ENCODE results near the gene KCNA3.
A peak's percentile ranks its signal among the peaks of the same experiment; 100 is the strongest.

KCNA3 gene

DNA sequence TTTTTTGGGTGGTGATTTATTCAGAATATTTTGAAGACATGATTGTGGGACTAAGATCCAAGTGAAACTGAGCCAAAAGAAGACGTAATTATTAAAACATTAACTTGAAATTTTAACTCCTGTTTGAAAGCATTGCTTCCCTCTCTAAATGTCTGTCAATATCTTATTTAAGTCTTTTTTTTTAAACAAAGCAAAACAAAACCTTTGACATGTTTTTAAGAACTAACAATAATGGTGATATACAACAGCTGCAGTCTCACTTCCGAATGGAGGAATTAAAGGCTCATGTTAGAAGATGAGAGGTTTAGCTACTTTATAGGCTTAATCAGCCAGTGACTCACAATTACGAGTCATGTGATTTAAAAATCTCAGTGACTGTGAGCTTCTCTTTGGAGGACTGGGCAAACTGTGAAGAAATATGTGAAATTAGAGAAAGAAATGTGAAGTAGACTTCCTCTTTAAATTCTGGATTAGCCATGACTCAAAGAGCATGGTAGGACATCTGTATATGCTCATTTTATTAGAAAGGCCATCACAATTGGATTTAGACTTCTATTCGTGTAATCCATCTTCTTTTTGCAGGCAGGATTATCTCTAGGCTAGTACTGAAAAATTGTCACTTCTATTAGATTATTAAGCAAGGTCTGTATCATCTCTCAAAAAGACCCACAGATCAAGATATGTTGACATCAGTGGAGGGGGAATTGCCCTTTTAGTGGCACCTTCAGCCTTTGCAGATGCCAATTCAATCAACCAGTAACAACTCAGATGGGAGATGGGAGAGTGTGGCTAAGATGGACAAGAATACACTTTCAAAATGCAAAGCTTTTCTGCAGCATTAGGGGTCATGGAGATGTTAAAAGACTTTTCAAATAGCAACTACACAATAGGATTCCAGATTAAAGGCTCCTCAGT, 28.7 kb downstream of the KCNA3 start:
- Histone ChIP-seq H3K4me3 (no peak overlapping the region), H3K27ac (peak overlapping the region in 5 of 21 experiments; percentile 10 to 84 (median 69))

DNA sequence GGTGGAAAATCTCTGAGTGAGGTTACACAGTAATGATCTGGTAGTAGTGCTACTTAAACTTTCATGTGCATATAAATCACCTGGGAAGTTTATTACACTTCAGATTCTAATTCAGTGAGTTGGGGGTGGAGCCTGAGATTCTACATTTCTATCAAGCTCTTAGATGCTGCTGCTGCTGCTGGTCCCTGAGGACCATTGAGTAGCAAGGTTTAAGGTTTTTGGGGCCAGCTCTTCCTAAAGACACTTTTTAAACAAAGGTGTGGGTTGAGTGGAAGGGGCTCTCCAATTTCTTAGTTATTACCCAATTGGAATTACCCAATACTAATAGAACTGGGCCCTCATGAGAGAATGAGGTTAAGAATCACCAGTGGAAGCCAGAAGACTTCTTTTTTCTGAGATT, 29.5 kb downstream of the KCNA3 start:
- Histone ChIP-seq H3K27ac (peak overlapping the region in 5 of 21 experiments; percentile 10 to 84 (median 41)), H3K4me3 (no peak overlapping the region)

- no peak overlapping the region for H3K4me3 ChIP-seq
- H3K27ac ChIP-seq, result peak overlapping the region in 5 of 21 experiments; percentile 2 to 80 (median 24)
Observed at GRCh38 chr1:110643879-110644472, 30.8 kb downstream of the KCNA3 start.

DNA sequence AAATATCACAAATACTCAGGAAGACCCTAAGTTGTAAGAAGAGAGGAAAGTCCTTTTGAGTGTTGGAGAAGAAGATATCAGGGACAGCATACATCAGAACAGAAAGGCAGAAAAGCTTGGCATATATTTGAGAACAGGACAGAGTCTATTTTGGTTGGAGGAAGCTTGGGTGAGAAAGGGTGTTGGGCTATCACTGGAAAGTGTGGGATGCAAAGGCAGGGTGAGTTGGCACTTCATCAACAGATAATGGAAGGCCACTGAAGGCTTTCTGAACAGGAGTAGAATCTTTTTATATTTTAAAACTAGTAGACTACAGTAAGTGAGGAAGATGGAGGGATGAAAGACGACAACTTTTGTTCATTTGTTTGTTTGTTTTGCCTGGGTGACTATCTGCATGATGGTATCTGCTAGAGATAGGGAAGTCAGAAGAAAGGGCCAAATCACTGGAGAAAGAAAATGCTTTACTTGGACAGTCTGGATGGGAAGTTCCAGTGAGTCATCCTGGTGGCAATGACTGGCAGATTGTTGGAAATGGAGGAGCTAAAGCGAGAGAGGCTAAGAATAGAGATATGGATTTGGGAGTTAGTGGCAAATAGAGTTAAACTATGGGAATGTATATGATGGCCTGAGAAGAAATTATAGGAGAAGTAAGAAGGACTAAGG, 34.9 kb downstream of the KCNA3 start:
- H3K4me3 ChIP-seq, result no peak overlapping the region
- peak overlapping the region in 8 of 21 experiments; percentile 1 to 89 (median 28) for H3K27ac ChIP-seq

DNA sequence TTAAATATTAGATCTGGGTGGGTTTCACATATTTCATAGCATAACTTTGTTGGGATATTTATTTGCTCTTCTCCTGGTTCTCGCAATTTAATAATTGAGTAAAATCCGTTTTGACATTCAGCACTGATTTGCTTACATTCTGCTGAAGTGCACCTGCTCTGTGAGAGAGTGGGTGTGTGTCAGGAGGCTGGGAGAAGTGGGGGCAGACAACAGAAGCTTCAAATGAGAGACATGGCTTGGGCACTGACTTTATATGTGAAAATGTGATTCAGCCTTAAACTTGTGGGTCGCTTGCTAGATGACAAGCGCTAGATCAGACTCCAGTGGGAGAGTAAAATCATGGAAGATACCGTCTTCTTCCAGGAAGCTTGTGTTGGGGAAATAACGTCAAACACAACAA, 36.2 kb downstream of the KCNA3 start:
- Histone ChIP-seq H3K4me3 (no peak overlapping the region), H3K27ac (peak overlapping the region in 2 of 21 experiments; percentile 82 to 89)

DNA sequence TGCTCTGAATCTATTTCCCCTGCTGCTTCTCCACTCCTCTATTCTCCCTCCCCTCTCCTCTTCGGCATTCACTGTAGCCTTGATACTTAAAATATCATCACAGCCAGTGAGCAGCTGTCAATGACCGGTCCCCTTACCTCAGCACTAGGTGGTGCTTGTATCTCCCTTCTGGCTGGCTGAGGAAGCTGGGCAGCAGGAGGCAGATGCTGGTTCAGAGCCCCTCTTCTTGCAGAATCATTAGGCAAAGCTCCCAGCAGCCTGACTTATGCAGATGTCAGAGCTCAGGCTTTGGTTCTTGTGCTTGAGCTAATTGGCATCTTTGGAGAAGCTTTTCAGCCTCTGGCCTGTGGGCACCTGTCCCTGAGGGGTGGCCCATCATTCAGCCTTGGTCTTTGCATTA, 36.7 kb downstream of the KCNA3 start:
- Histone ChIP-seq H3K4me3 (no peak overlapping the region), H3K27ac (peak overlapping the region in 4 of 21 experiments; percentile 60 to 89 (median 82))

DNA sequence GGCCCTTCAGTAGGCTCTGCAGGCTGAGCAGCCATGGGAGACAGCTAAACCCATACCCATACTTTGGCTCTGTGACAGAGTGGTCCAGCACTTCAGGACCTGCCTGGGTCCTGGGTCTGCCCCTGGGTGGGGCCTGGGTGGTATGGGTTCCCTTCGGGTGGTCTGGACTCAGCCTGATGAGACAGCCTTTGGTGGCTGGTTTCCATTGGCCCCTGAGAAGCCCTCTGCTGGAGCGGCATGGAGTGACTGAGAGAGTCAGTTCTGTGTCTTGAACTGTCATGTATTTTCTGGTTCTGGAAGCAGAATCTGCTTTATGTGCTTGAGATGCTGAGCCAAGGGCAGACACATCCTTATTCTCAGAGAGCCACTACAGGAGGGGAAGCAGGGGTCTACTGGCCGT, 37.3 kb downstream of the KCNA3 start:
- Histone ChIP-seq H3K4me3 (no peak overlapping the region), H3K27ac (peak overlapping the region in 8 of 21 experiments; percentile 7 to 89 (median 42))

DNA sequence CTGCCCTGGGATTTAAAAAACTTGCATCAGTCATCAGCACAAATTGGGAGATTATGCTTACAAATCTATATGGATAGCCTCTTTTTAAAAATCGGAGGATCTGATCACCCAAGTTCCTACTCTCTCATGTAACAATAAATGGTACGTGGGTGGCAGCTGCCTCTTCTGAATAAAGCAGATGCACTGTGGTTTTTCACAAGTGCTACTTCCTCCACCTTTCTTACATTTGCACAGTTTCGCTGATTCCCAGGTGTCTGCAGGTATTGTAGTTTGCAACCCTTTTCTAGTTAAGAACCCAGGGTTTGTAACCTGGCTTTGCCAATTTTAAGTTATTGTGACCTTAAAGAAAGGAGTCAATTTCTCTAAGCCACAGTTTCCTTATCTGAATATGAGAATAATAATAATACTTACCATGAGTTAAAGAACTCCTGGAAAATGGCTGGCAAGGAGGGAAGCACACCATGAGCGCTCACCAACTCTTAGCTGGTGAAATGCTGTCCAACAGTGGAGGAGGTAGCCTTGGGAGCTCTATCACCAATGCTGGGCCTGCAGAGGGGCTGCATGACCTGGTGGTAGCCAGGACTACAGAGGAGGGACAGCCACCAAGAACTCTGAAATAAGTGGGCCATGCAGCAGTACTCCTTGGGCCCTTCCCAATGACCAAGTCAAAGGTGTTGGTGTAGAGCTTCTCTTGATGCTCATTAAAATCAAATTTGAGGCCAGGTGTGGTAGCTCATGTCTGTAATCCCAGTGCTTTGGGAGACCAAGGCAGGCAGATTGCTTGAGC, 38.4 kb downstream of the KCNA3 start:
- H3K4me3 ChIP-seq, result no peak overlapping the region
- H3K27ac ChIP-seq, result peak overlapping the region in 8 of 21 experiments; percentile 7 to 89 (median 73)

DNA sequence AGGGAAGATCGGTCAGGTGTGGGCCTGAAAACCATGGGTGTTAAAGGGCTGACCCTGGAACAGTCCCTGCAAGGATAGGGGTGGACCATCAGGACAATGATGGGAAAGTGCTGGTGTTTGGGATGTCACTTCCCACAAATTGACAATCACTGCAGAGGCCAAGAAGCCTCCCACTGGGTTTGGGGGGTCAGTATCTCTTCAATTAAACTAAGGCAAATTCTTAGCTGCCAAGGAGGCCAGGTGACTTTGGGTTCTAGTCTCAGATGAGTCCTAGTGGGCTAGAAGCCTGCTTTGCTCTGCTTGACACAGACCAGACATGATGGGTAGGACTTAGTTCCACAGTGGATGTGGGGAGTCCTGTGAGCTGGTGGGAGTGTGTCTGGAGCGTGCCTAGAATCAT, 39.3 kb downstream of the KCNA3 start:
- H3K27ac ChIP-seq, result peak overlapping the region in 11 of 21 experiments; percentile 20 to 89 (median 60)

DNA sequence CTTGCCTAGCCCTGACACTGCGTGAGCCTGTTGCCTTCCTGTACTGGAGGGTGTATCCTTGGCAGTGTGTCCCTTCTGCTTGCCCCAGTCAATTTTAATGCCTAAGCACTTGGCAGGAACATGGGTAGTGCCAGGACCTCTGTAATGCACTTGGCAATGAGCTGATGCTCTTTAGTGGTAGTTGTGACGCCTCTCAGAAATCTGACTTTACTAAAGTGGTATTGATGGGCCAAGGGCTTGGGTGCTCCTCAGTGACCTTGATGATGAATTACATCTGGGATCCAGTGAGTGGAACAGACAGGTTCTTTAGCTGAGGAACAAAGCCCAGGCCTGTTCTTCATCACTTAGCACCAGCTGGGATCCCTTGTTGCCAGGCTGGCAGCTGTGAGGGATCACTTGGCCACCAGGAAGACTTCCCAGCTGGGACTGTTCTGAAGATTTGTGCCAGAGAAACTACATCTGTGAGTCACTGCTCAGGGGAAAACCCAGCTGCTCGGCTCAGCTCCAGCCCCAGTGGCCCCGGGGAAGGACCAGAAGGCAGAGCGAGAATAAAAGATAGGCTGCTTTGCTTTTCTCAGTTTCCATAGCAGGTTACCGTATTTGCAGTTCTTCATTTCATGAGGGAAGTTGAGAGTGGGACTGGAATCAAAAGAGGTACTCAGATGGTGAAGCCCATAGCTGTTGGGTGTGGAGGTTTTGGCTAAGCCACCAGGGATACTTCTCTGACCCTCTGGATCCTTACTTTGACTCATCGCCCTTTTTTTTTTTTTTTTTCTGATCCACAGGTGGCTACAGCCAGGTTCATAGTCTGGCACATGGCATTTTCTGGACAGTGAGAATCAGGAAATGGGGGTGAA, 40.1 kb downstream of the KCNA3 start:
- H3K4me3 ChIP-seq, result no peak overlapping the region
- H3K27ac ChIP-seq, result peak overlapping the region in 11 of 21 experiments; percentile 6 to 89 (median 60)

More for the DNA sequence above, 39.3 kb downstream of the KCNA3 start:
- H3K4me3 ChIP-seq, result no peak overlapping the region

- H3K27ac ChIP-seq, result peak overlapping the region in 10 of 21 experiments; percentile 6 to 89 (median 52)
- no peak overlapping the region for H3K4me3 ChIP-seq
Observed at GRCh38 chr1:110634086-110634454, 40.7 kb downstream of the KCNA3 start.

DNA sequence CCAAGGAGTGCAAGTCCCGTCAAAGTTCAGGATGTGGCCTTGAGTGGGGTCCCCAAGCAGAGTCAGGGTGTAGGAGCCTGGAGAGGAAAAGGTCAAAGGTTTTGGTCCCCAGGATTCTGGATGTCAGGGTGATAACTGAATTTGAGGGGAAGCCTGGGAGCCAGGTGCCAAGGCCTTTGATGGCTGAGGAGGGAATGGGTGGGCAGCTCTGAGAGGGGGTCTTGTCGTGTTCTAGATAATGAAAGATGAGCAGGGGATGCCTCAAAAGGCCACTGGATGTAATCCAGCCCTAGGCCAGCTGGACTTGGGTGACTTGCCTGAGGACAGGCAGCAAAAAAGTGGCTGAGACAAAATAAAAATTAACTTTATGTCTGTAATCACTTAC, 41.1 kb downstream of the KCNA3 start:
- H3K4me3 ChIP-seq, result no peak overlapping the region
- H3K27ac ChIP-seq, result peak overlapping the region in 7 of 21 experiments; percentile 43 to 89 (median 73)

DNA sequence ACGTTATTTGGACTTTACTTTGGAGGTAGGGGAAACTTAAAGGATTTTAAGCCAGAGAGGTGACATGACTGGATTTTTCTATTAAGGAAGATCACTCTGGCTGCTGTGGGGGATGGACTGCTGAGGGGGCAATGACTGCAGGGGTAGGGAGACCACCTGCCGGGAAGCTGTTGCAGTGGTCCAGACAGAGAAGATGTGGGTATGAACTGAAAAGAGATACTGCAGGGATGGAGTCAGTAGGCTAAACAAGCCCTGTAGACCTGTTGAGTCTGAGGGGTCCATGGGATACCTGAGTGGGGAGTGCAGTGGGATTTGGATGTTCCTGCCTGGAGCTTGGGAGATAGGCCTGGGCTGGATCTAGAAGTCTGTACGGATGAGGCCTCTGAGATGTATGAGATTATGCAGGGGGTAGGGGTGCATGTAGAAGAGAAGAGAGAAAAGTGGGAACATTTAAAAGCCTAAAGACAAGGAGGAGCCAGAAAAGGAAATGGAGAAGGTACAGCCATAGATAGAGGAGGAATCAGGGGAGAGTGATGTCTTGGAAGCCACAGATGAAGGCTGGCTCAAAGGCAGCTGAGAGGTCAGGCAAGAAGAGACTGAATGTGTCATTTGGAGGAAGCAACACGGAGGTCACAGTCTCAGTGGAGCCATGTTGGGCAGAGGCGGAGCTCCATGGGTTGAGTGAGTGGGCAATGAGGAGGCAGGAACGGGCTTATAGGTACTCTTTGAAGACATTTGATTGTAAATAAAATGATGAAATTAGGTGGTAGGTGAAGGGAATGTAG, 42.7 kb downstream of the KCNA3 start:
- Histone ChIP-seq H3K4me3 (no peak overlapping the region), H3K27ac (peak overlapping the region in 9 of 21 experiments; percentile 16 to 89 (median 69))

- Histone ChIP-seq H3K4me3 (no peak overlapping the region), H3K27ac (peak overlapping the region in 8 of 21 experiments; percentile 28 to 89 (median 72))
Observed at GRCh38 chr1:110630839-110631663, 43.7 kb downstream of the KCNA3 start.

GRCh38 chr1:110628323-110629105, 46.2 kb downstream of the KCNA3 start:
- peak overlapping the region in 2 of 21 experiments; percentile 34 to 52 for H3K27ac ChIP-seq
- no peak overlapping the region for H3K4me3 ChIP-seq

DNA sequence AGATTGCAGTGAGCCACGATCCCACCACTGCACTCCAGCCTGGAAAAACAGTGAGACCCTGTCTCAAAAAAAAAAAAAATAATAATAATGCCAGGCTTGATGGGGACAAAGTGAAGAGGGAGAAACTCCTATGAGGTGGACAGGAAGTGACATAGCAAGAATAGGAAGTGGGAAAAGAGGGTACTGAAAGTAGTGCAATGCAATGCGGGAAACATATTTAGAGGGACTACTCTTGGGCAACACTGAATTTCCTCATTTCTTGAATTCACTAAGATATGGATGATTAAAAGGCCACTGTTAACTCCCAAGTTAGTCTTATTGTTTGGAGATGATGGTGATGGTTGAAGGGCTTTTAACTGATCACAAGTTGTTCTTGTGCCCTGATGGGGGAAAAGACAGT, 47.0 kb downstream of the KCNA3 start:
- peak overlapping the region in 2 of 21 experiments; percentile 34 to 52 for H3K27ac ChIP-seq
- H3K4me3 ChIP-seq, result no peak overlapping the region
